HG03521 (cell line): ENCODE measurements around the gene CERS6.
"Not testable (repeated sequence)": the region's sequence is repeated elsewhere in the genome, so short reads cannot be mapped to it uniquely, and the experiment has no call there.

Experiments used
- ATAC-seq: cut with Tn5 transposase; IDR thresholded peaks from one replicate; pipeline ENCODE4 v1.9.1; 2021; ENCODE audit warnings: mild to moderate bottlenecking, moderate library complexity; ENCODE audit not compliant: unreplicated experiment

The CERS6 gene

GRCh38 chr2:168791140-168791539 is 335.1 kb downstream of the CERS6 start:
- not testable (repeated sequence) for ATAC-seq

- ATAC-seq, result no peak
Measured at GRCh38 chr2:168793596-168793995, 337.5 kb downstream of the CERS6 start.

DNA sequence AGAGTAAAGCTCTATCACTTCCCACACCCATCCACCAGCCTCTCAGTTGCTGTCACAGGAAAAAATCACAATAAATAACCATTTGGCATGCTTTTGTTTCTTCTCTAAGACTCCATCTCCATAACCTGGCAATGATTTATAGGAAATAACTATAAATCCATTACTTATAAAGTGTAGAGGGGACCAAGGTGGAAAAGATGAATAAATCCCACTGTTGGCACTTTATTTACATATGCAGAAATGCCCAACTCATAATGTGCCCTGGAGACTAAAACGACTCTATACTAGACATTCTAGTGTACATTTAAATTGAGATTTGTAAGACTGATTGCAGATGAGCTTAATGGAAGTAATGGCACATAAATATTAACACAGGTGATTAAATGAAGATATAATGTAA is 338.9 kb downstream of the CERS6 start:
- no peak for ATAC-seq

GRCh38 chr2:168796090-168796577 is 340.1 kb downstream of the CERS6 start:
- no peak for ATAC-seq

DNA sequence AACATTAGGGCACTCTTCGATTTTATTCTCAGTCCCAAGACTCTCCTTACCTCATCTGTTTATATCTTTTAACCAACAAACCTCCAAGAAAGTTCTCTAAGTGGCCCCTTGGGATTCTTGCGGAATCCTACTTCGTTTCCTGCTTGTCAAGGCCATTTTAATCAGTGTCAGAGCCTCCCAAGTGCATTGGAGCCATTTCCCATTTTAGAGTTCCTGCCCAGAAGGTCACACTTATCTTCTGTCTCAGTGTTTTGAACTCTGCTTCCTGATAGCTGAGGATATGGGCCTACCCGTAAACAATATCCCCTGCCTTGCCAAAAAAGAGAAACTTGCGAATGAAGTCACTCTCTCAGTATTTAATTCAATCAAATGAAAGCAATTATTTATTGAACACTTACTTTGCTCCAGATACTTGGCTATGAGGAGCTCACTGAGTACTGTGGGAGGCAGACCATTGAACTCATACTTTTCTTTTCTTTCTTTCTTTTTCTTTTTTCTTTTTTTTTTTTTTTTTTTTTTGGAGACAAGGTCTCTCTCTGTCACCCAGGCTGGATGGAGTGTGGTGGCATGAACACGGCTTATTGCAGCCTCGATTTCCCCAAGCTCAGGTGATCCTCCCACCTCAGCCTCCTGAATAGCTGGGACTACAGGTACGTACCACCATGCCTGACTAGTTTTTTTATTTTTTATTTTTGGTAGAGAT is 340.7 kb downstream of the CERS6 start:
- no peak for ATAC-seq

DNA sequence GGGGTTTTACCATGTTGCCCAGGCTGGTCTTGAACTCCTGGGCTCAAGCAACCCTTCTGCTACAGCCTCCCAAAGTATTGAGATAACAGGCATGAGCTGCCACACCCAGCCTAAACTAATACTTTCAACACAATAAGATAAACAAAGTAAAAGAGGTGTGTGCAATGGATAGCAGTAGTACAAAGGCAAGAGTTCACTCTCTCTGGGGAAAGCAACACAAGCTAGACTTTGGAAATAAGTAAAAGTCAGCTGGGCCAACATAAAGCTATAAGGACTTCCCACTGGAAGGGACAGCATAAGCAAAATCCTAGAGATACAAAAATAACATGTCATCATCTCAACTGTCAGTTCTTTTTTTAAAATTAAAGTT is 341.2 kb downstream of the CERS6 start:
- ATAC-seq, result no peak

GRCh38 chr2:168798076-168798887 is 342.2 kb downstream of the CERS6 start:
- ATAC-seq, result no peak

DNA sequence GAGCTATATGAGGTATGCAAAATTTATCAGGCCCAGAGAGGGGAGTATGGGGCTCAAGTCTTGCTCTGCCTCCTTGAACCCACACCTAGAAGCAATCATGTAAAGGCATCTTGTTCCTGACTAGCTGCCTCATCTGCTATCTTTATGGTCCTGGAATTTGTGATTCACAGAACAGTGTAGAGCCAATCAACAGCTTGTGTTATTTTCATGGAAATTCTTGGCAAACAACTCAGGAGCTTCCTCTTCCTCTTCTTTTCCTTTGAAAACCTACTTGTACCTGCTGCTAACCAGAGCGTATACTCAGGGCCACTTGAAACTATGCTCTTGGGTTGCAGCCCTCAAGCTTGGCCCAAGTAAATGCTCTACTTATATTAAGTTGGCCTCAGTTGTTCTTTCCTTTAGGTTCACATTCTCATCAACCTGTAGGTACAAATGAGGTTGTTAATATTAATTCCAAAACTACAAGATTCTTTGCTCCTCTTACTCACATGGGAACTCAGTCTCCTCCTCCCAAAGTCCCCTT is 342.9 kb downstream of the CERS6 start:
- ATAC-seq, result no peak

DNA sequence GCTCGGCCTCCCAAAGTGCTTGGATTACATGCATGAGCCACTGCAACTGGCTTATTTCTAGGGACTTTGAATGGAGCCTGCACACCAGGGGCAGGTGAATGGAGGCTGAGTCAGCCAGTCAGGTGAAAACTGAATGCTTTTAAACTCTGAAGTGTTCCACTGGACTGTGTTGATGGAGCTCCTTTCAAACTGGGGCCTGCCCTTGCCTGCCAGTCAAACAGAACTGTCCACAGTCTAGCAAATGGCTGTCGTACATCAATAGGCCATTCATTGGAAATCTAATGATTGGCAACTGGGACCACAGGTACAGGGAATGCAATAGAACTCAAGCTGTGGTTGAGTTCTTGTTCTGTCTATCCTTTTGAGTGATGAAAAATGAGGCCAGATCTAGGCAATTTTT is 345.4 kb downstream of the CERS6 start:
- no peak for ATAC-seq

DNA sequence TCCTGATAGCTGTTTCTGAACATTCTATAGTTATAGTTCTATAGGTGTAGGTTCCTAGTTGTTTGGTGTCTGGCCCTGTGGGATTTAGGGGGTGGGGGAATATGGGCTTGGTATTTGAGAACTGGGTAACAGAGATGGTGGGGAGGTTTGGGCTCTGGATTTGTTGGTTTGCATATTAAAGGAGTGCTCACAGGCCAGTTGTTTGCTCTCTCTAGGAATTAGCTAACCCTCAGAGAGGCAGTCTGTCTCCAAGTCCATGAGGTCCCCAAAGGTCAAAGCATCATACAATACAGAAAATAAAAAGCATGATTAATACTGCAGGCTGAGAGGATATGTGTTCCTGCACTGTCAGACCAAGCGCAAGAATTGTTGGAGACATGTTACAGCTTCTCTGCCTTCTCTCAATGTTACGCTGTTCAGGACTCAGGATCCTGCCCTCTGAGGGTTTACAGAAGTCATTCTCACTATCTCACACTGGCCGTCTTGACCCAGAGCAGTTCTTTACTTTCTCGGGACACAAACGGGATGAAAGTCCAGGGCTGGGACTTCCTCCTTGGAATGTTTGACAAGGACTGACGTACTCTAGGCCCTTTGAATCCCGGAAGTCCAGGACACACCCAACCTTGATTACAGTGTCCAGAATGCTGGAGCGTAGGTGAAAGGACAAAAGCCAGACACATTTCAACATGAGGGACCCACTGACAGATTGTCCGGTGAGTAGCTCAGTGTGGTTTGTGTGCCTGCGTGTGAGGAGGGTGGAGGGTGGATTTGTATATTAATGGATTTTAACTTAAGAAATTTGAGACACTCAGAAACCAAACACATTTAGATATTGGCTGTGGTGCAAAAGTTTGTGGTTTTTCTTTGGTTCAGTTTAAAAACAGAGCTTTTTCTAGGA is 346.1 kb downstream of the CERS6 start, which contains the start of gene NOSTRIN:
Gene NOSTRIN, plus strand, starts transcription at position 677 of the 898 bp plus-strand sequence. Its CDS starts 10 bp downstream, at position 687.
- ATAC-seq, result no peak

GRCh38 chr2:168802859-168803725 is 347.0 kb downstream of the CERS6 start:
- no peak for ATAC-seq

DNA sequence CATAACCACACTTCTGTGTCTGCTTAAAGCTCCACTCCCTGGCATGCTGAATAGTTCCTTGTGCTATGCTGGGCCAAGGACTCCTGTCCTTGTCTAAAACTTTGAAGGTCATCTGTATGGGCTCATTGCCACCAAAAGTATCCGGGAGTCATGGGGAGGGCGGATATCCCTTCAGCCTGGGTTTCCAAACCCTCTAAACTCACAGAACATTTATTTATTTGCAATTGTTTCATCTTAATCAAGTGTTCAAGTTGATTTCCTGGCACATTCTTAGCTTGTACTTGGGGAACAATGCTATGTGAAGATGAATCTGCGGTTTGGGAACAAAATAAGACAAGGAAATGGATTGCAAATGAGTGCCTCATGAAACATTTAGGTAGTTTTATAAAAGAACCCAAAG is 348.1 kb downstream of the CERS6 start:
- no peak for ATAC-seq

DNA sequence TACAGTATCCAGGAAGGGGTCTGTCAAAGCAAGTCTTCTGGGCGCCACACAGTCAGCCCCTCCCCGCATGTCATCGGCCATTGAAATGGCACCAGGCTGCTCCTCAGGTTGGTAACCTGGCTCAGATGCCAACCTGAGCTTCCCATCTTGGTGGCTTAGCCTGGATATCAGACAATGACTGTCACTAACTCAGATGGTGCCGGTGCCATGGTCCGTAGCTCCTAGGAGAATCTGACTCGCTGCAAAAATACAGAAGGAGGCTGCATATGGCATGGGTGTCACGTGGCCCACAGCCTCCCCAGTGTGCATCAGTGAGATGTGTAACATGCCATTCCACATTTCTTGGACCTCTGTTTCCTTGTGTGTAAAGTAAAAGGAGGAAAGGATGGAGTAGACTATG is 349.5 kb downstream of the CERS6 start:
- no peak for ATAC-seq

- ATAC-seq, result no peak
Measured at GRCh38 chr2:168809537-168809936, 353.5 kb downstream of the CERS6 start.

GRCh38 chr2:168810235-168810634 is 354.2 kb downstream of the CERS6 start:
- ATAC-seq, result no peak

DNA sequence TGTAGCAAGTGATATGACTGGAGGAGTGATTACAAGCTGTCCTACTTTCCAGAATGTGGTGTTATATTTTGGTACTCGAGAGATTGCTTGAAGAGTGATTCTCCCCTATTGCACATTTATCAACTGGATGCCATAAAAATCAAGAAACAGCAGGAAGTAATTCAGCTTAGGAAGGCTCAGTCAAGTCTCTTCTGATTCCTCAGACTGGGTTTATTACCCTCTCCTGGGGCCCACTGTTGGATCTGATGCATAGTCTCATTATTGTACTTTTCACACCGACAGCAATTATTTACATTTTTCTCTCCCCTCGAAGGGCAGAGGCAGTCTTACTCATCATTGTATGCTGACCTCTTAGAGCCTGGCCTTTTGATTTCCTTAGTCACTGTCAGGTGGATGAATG is 355.6 kb downstream of the CERS6 start:
- no peak for ATAC-seq

GRCh38 chr2:168814046-168814445 is 358.0 kb downstream of the CERS6 start:
- no peak for ATAC-seq

GRCh38 chr2:168814939-168815907 is 359.2 kb downstream of the CERS6 start:
- ATAC-seq, result no peak

DNA sequence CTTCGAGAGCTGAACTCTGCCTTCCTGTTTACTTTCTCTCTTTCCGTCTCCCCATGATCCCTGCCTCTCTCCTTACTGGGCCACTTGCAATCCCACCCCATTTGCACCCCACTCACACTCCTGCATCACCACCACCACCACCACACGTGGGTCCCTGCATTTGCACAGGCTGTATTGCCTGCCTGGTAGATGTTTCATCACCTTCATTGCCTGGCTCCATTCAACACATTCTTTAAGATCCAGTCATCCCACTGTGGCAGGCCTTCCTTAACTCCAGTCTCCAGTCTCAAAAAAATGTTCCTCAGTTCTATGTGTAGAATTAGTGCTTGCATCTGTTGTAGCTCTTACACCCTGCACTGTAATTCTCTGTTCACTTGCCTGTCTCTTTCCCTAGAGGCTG is 360.3 kb downstream of the CERS6 start:
- no peak for ATAC-seq
